Melanocyte of skin (primary cell): ENCODE data around the gene SFXN2. TPM values are rescaled to one million over a fixed set of nuclear protein-coding genes. Genes with fewer than 3 reads are reported as not detected.

Experiments
- total RNA-seq, 2 donors: library from RNA; depleted of rRNA; stranded (reverse); fragments of >200 nt; gene quantifications; 2 replicates each; pipeline ENCODE4 v1.2.3, GENCODE V29; 2012

SFXN2 gene
- total RNA-seq, result 1 to 10 TPM; 4.5 to 6.3 TPM

GRCh38 chr10:102714621-102715455 lies at the start of gene SFXN2:
Gene SFXN2 (plus strand): TSS chr10:102714636. CDS start chr10:102726637, 12,001 bp downstream.

GRCh38 chr10:102713814-102714620 lies 419 bp upstream of the SFXN2 start, which contains the start of gene ARL3:
Gene ARL3 (minus strand): TSS chr10:102714397. CDS start chr10:102714275, 122 bp downstream.

GRCh38 chr10:102743588-102744373 lies 29.3 kb downstream of the SFXN2 start, which contains the start of gene WBP1L:
Gene WBP1L (plus strand): TSS chr10:102743948. CDS start chr10:102744054, 106 bp downstream.

Other genes starting within 250 kb of the SFXN2 start
- gene ACTR1A, start 211.9 kb upstream of the SFXN2 start, total RNA-seq, result 100 to 1,000 TPM; 134 TPM
- 1 to 10 TPM; 3.7 to 6.2 TPM for gene SUFU, start 210.7 kb upstream of the SFXN2 start, total RNA-seq
- 10 to 100 TPM; 26.0 to 26.5 TPM for gene TRIM8, start 70.2 kb upstream of the SFXN2 start, total RNA-seq
- 1 to 10 TPM; 2.8 to 5.0 TPM for gene ARL3, start 239 bp upstream of the SFXN2 start, total RNA-seq
- 10 to 100 TPM; 41.3 to 86.4 TPM for gene WBP1L, start 29.3 kb downstream of the SFXN2 start, total RNA-seq
- gene CYP17A1, start 122.8 kb downstream of the SFXN2 start, total RNA-seq, result under 1 TPM in 1 of 2 donors, not detected in 1; under 0.01 TPM
- 10 to 100 TPM; 21.0 to 23.4 TPM for gene BORCS7, start 139.6 kb downstream of the SFXN2 start, total RNA-seq
- 10 to 100 TPM; 10.3 to 12.7 TPM for gene AS3MT, start 154.8 kb downstream of the SFXN2 start, total RNA-seq
- 1 to 10 TPM; 6.9 to 8.0 TPM for gene CNNM2, start 203.7 kb downstream of the SFXN2 start, total RNA-seq